ENCODE results near the gene PTH1R.

PTH1R gene

GRCh38 chr3:46939578-46940445 lies 62.3 kb downstream of the PTH1R start:
- no peak for DNase-seq
- Histone ChIP-seq H3K4me2 (ENCODE audit: insufficient read depth, low read length) (no peak overlapping the region), H3K36me3 (ENCODE audit: insufficient read depth, low read length) (peaks cover 78% of the 10 kb centered on the region), H2AFZ (ENCODE audit: low read depth, low read length) (no peak overlapping the region), H3K4me3 (ENCODE audit: low read depth in 1 of 2, low read length in 2 of 2) (no peak overlapping the region), H4K20me1 (ENCODE audit: insufficient read depth, low read length) (peaks cover 92% of the 10 kb centered on the region), H3K9ac (ENCODE audit: low read depth, low read length) (no peak overlapping the region), H3K27ac (ENCODE audit: low read length) (no peak overlapping the region), H3K79me2 (ENCODE audit: insufficient read depth, low read length) (peaks cover 98% of the 10 kb centered on the region), H3K4me1 (ENCODE audit: insufficient read depth, low read length) (no peaks in the 10 kb centered on the region), H3K27me3 (ENCODE audit: insufficient read depth, low read length, poor library complexity) (no peaks in the 10 kb centered on the region), H3K9me3 (ENCODE audit: insufficient read depth, low read length, severe bottlenecking) (no peaks in the 10 kb centered on the region)
- no peak for ATAC-seq (ENCODE audit: insufficient read depth, low read depth)
- TF ChIP-seq EZH2 (IDR thresholded peaks at IDR 0.05; ENCODE audit: borderline replicate concordance, low read depth, low read length, severe bottlenecking) = no peak
- TF ChIP-seq, protein P1, sequence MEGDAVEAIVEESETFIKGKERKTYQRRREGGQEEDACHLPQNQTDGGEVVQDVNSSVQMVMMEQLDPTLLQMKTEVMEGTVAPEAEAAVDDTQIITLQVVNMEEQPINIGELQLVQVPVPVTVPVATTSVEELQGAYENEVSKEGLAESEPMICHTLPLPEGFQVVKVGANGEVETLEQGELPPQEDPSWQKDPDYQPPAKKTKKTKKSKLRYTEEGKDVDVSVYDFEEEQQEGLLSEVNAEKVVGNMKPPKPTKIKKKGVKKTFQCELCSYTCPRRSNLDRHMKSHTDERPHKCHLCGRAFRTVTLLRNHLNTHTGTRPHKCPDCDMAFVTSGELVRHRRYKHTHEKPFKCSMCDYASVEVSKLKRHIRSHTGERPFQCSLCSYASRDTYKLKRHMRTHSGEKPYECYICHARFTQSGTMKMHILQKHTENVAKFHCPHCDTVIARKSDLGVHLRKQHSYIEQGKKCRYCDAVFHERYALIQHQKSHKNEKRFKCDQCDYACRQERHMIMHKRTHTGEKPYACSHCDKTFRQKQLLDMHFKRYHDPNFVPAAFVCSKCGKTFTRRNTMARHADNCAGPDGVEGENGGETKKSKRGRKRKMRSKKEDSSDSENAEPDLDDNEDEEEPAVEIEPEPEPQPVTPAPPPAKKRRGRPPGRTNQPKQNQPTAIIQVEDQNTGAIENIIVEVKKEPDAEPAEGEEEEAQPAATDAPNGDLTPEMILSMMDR (IDR thresholded peaks at IDR 0.05; ENCODE audit: borderline replicate concordance, extremely low read depth, low read length, poor library complexity, severe bottlenecking) = no peak

DNA sequence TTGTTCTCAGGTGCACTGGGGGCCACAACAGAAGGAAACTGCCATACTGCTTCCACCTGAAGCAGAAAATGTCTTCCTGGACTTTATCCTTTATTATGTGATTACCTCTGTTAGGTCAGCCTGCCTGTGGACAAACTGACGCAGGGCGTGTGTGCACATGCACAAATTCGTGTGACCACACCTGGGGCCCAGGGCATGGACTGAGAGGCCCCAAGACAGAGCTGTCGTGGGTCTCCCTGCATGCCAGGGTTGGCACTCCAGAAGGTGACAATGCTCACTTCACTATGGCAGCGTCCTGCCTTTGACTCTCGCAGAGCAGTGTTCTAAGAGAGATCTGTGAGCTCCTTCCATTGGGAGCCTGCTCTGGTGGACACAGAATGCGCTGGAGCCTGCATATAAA lies 64.6 kb downstream of the PTH1R start:
- Histone ChIP-seq H4K20me1 (ENCODE audit: insufficient read depth, low read length) (peaks cover 92% of the 10 kb centered on the region), H2AFZ (ENCODE audit: low read depth, low read length) (no peak overlapping the region), H3K79me2 (ENCODE audit: insufficient read depth, low read length) (peaks cover 98% of the 10 kb centered on the region), H3K4me3 (ENCODE audit: low read depth in 1 of 2, low read length in 2 of 2) (no peak overlapping the region), H3K27me3 (ENCODE audit: insufficient read depth, low read length, poor library complexity) (no peaks in the 10 kb centered on the region), H3K9ac (ENCODE audit: low read depth, low read length) (no peak overlapping the region), H3K4me1 (ENCODE audit: insufficient read depth, low read length) (peaks cover under 1% of the 10 kb centered on the region; the same call in 1 of the 2 replicates), H3K4me2 (ENCODE audit: insufficient read depth, low read length) (no peak overlapping the region), H3K9me3 (ENCODE audit: insufficient read depth, low read length, severe bottlenecking) (no peaks in the 10 kb centered on the region), H3K36me3 (ENCODE audit: insufficient read depth, low read length) (peaks cover 77% of the 10 kb centered on the region), H3K27ac (ENCODE audit: low read length) (no peak overlapping the region; the same call in 1 of the 2 replicates)
- ATAC-seq (ENCODE audit: insufficient read depth, low read depth) (no peak), DNase-seq (no peak)
- TF ChIP-seq, protein P1 (IDR thresholded peaks at IDR 0.05; ENCODE audit: borderline replicate concordance, extremely low read depth, low read length, poor library complexity, severe bottlenecking) = no peak
- no peak for TF ChIP-seq EZH2 (IDR thresholded peaks at IDR 0.05; ENCODE audit: borderline replicate concordance, low read depth, low read length, severe bottlenecking)

GRCh38 chr3:46942481-46943236 lies 65.1 kb downstream of the PTH1R start:
- peaks cover 77% of the 10 kb centered on the region for H3K36me3 ChIP-seq (ENCODE audit: insufficient read depth, low read length)
- no peak overlapping the region for H3K9ac ChIP-seq (ENCODE audit: low read depth, low read length)
- ATAC-seq (ENCODE audit: insufficient read depth, low read depth) (no peak), DNase-seq (no peak)
- no peaks in the 10 kb centered on the region for H3K27me3 ChIP-seq (ENCODE audit: insufficient read depth, low read length, poor library complexity)
- peaks cover 6% of the 10 kb centered on the region for H3K4me1 ChIP-seq (ENCODE audit: insufficient read depth, low read length)
- no peak overlapping the region for H2AFZ ChIP-seq (ENCODE audit: low read depth, low read length)
- no peak overlapping the region for H3K4me3 ChIP-seq (ENCODE audit: low read depth in 1 of 2, low read length in 2 of 2)
- TF ChIP-seq, protein P1 (IDR thresholded peaks at IDR 0.05; ENCODE audit: borderline replicate concordance, extremely low read depth, low read length, poor library complexity, severe bottlenecking) = no peak
- no peak for TF ChIP-seq EZH2 (IDR thresholded peaks at IDR 0.05; ENCODE audit: borderline replicate concordance, low read depth, low read length, severe bottlenecking)
- no peaks in the 10 kb centered on the region for H3K9me3 ChIP-seq (ENCODE audit: insufficient read depth, low read length, severe bottlenecking)
- peaks cover 92% of the 10 kb centered on the region for H4K20me1 ChIP-seq (ENCODE audit: insufficient read depth, low read length)
- no peak overlapping the region for H3K4me2 ChIP-seq (ENCODE audit: insufficient read depth, low read length)
- peaks cover 98% of the 10 kb centered on the region for H3K79me2 ChIP-seq (ENCODE audit: insufficient read depth, low read length)
- no peak overlapping the region for H3K27ac ChIP-seq (ENCODE audit: low read length)
